Germinal center (tissue), 1 donor: ENCODE results near the gene AEBP2.
"Not testable (repeated sequence)": the region's sequence is repeated elsewhere in the genome, so short reads cannot be mapped to it uniquely, and the experiment has no call there.

Experiments
- DNase-seq: peaks from one replicate; pipeline ENCODE4 v3.0.0; 2012; ENCODE audit warnings: mixed read lengths, low spot score

Gene AEBP2

DNA sequence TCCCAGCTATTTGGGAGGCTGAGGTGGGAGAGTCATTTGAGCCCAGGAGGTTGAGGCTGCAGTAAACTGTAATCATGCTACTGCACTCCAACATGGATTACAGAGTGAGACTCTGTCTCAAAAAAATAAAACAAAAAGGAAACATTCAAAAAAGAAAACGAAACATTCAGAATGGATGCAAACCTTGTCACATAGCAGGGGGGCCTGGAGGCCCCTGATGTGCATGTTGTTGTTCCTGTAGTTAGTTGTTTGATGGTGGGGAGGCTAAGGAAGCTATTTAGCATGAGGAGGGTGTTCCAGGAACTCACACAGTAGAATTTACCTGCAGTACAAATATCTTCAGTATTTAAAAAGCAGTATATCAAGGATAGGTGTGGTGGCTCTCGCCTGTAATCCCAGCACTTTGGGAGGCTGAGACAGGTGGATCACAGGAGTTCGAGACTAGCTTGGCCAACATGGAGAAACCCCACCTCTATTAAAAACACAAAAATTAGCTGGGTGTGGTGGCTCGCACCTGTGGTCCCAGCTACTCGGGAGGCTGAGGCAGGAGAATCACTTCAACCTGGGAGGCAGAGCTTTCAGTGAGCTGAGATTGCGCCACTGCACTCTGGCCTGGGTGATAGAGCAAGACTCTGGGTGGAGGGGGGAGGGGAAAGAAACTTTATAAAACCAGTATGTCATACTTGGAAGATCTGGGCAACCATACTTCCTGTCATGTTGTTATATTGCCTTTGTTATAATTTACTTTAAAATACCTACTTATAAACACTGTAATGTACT lies 17.6 kb upstream of the AEBP2 start:
- DNase-seq, result no peak

DNA sequence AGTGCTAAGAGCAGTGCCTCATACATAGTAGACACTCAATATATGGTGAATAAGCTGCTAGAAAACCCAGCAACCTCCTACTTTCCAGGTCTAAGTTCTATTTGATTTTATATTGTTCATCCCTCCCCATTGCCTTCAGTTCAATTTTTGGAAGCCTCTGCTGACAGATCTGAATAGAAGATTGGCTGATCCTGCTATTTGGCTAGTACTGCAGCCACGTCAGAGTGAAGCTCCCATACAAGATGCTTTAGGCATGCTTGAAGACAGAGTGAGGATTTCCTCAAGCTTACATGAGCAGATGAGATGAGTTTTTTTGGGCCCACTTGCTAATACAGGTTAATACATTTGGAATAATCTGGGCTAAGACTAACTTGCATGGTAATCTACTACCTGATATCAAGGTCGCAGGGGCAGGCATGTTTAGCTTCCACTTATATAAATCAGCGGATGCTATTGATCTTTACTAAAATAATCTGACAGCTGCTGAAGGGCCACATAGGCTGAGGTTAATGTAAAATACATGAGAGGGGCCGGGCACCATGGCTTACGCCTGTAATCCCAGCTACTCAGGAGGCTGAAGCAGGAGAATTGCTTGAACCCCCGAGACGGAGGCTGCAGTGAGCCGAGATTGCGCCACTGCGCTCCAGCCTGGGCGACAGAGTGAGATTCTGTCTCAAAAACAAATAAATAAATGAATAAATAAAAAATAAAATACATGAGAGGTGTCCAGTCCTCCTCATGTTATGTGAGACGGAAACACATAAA lies 15.9 kb upstream of the AEBP2 start:
- DNase-seq, result no peak

DNA sequence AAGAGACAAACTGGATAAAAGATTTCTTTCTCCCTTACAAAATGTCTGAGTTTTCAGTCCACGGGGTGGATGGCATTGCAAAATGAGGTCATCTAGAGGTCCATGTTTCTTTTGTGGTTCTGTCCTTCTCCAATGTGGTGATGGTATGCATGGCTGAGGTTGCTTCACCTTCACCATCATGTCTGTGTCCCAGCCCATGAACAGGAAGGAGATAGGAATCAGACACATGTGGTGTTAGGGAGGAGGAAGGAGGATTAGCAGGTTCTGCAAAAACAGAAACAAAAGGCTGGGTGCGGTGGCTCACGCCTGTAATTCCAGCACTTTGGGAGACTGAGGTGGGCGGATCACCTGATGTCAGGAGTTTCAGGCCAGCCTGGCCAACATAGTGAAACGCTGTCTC lies 11.0 kb upstream of the AEBP2 start:
- no peak for DNase-seq

DNA sequence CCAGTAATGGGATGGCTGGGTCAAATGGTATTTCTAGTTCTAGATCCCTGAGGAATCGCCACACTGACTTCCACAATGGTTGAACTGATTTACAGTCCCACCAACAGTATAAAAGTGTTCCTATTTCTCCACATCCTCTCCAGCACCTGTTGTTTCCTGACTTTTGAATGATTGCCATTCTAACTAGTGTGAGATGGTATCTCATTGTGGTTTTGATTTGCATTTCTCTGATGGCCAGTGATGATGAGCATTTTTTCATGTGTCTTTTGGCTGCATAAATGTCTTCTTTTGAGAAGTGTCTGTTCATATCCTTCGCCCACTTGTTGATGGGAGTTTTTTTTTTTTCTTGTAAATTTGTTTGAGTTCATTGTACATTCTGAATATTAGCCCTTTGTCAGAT lies 9.8 kb upstream of the AEBP2 start:
- not testable (repeated sequence) for DNase-seq

DNA sequence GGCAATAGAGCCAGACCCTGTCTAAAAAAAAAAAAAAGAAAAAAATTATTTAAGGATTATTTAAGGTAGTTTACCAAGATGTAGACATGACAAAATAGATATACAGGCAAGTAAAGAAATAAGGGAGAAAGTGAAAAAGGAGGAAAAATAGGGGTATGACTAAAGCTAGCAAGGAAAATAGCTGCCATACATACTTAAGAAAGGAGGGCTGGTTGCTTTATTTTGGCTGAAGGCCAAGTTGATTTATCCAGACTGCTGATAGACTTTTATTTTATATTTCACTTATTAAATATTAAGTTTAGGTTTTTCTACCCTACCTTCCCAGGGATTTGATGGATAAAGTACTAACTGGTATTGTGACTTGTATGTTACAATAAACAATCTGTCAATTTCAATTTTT lies 8.3 kb upstream of the AEBP2 start:
- no peak for DNase-seq

DNA sequence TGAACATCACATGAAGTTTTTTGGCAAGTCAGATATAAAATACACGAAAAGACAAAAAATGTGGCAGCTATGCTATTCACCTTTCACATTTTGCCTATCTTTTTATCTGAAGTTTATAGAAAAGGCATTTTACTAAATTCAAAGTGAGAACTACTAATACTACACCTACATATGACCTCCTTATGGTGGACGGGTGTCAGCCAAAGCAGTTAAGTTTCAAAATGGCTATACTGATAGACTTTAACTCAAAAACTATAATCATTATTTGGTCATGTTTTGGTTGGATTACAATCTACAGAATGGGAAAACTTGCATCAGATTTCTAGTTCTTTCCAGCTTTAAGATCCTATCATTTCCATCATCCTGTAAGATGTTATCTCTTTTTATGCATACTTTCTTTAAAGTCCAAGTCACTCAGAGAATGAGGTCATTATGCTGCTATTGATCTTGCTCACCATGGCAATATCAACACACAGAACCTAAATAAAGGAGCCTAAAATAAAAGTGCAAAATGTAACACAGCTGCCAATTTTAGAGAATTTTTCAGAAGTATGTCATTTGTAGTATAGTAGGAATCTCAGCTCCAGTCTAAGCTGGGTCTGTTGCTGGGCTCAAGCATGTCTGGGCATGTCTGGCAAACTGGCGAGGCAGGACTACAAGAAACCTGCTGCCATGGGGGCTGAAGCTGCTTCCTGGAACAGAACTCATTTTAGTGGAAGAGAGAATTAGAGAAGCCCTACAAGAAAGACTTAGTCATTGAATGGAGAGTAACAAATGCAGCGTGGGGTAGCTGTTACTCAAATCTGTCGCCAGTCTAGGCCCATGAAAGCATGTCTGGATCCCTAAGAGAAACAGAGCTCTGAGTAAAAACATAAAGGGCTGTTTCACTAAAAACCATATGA lies 7.6 kb upstream of the AEBP2 start:
- DNase-seq, result no peak

DNA sequence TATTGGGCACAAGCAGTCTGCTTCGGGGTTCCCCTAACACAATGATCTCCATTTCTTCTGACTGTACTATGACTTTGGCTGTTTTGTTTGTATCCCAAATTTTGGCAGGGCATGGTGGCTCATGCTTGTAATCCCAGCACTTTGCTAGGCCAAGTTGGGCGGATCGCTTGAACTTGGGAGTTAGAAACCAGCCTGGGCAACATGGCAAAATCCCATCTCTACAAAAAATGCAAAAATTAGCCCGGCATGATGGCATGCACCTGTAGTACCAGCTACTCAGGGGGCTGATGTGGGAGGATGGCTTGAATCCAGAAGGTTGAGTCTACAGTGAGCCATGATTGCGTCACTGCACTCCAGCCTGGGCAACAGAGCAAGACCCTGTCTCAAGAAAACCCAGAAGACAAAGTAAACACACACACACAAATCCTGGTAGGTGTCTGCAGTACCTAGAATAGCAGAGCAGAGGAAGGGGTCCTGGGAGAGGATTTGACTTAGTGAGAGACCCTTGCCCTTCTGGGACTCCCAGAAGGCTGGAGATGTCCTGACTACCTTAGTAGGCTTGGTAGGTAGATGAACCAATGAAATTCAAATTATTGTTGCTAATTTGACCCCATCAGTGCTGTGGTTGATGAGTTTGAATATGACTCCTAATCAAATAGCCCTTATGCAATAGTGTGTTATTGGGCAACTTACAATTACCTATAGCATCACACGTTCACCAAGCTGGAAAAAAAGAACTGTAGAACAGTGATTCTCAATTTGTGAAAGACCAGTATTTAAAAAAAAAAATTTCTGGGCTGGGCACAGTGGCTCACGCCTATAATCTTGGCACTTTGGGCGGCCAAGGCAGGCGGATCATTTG lies 6.8 kb upstream of the AEBP2 start:
- DNase-seq, result no peak

DNA sequence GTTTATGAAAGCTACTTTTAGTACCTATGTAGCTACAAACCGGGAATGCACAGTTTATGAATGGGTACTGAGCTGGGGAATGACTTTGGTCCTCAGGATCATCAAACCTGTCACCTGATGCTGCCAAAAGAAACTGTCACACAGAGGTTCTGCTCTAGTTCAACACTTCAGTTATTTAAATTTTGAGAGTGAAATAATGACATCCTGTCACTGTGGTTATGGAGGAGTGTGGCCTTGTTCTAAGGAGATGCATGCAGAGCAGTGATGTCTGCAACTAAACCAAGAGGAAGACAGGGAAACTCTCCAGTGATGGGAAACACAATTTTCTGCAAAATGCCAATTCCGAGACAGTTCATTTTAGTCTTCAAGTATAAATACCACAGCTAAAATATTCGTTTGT lies 4.8 kb upstream of the AEBP2 start:
- no peak for DNase-seq

DNA sequence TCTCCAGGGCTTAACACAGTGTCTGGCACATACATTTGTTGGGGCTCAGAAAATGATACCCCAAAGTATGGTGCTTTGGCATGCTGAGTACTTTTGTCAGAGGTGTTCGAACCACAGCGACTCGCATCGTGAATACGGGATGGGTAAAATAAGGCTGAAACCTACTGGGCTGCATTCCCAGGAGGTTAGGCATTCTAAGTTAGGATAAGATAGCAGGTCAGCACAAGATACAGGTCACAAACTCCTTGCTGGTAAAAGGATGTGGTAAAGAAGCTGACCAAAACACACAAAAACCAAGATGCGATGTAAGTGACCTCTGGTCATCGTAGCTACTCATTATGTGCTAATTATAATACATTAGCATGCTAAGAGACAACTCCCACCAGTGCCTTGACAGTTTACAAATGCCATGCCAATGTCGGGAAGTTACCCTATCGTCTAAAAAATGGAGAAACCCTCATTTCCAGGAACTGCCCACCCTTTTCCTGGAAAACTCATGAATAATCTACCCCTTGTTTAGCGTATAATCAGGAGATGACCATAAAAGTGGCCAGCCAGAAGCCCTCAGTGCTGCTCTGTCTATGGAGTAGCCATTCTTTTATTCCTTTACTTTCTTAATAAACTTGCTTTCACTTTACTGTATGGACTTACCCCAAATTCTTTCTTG lies 3.3 kb upstream of the AEBP2 start:
- DNase-seq, result no peak

DNA sequence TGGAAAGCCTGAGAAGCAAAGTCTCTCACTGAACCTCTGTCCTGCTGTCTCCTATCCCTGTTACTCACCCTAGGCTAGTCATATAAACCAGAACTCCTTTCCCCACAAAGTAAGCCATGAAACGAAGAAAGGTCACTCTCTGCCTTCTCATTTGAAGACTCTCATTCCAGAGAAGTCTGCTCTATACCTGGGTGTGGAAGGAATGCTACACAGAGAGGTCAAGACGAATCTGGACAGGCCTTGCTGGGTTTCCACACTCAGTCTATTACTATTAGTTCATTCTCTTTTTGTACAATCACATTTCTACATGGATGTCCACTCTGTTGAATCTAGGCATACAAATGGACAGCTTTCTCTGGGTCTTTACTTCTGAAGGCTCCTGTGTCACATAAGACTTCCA lies 2.4 kb upstream of the AEBP2 start:
- DNase-seq, result no peak

DNA sequence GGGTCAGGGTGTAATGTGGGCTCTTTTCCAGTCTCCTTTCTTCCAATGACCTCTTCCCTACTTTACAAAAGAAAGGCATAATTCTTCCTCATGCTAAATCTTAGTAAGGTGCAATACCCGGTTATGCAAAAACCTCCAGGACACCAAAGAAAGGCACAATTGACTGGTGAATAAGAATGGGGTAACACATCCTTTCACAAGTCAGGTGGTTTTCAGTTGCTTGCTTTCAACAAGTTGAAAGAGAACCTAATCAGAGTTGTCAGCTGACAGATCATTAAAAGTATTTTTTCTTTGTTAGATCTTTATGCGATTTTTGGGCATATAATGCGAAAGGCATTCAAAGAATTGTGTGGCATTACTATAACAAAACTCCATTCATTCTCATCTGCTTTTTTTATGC lies 1.3 kb upstream of the AEBP2 start:
- no peak for DNase-seq

DNA sequence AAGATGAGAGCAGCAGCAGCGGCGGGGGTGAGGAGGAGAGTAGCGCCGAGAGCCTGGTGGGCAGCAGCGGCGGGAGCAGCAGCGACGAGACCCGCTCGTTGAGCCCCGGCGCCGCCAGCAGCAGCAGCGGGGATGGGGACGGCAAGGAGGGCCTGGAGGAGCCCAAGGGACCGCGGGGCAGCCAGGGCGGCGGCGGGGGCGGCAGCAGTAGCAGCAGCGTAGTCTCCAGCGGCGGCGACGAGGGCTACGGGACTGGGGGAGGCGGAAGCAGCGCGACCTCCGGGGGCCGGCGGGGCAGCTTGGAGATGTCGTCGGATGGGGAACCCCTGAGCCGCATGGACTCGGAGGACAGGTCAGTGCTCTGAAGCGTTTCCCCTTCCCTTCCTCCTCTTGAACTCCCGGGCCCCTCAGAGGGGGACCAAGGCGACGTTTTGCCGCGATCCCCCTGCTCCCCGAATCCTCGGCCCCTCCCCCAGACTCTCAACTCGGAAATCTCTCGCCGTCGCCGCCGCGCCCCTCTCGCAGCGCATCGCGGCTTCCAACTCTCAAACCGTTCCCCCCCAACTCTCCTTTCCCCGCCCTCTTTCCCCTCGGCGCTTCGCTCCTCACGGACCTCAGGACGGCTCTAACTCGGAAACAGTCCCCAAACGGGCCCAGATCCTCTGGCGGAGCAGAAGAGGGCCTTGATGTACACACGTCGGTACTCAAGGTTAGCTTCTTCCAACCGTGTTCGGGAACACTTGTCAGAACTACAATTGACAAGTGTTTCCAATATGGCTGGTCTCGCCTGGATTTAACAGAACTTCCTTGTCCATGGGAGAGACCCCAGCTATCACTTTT lies 947 bp downstream of the AEBP2 start:
- peak; percentile 68 for DNase-seq

DNA sequence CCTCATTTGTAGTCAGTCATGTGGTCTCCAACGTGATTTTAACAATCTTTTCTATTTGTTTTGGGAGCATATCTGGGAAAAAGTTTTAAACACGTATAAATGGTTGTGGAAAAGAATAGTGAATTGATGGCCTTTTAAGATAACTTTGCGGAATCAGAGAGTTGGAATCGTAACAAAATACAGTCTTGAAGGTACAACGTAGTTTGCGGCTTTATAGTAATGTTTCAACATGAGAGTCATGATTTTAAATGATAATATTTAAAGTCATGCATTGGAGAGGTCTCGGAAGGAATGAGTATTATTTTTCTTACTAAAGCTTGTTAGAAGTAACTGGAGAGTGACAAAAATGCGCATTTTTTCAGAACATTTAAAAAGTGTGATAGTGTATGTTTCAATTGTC lies 1.6 kb downstream of the AEBP2 start:
- DNase-seq, result no peak

DNA sequence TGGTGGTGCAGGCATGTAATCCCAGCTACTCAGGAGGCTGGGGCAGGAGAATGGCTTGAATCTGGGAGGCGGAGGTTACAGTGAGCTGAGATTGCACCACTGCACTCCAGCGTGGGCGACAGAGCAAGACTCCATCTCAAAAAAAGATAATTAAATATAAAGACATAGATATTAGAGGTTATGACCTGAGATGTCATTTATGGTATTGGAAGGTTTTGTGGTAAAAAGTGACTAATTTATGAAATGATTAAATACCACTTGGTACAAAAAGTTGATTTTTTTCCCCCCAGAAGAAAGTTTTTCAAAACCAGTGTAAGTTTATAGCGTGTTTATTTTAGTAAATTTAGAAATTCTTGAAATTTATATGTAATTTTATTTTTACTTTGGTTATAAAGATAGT lies 4.3 kb downstream of the AEBP2 start:
- no peak for DNase-seq

DNA sequence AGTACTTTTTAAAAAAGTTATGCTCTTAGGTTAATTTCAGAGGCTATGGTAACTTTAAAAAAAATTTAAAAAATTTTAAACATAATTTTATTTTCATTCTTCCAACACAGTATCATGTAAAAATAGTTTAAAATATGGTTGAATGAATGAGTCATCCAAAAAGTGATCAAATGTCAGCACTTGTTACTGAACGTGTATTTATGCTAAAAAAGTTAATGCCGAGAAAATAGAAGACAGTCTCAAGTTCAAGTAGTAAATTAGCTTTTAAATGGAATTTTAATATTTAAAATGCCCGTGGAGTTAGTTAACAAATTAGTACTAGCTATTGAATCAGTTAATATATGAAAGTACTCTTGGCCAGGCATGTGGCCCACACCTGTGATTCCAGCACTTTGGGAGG lies 4.8 kb downstream of the AEBP2 start:
- no peak for DNase-seq

DNA sequence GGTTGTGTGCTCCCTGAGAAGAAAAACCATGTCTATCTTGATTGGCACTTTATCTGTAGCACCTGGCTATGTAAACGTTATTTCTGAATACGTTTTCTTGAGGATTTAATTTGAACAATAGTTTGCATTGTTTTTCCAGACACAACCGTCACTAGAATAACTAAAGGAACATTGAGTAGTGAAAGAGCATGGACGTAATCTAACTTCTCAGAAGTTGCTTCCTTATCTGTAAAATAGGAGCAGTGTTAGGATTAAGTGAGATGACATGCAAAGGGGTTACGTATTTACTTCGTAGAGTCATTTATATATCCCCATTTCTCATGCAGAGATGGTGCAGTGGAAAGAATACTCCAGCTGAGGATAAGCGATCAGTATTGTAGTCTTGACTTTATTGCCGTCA lies 8.1 kb downstream of the AEBP2 start:
- no peak for DNase-seq

DNA sequence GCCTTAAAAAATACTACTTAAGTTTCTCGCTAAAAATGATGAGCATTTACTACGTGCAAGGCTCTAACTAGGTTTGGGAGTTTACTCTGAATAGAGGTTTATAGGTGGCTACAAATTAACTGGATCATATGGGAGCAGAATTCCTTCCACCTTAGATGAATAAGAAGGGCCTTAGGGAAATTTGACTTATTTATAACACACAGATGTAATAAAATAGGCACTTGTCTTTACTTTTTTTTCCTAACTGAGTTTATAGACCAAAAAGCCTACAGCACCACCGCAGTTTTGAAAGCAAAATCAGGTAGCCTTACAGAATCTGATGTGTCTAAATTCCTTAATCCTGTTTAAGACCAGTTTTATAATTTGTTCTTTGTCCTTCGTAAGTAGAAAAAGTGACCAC lies 10.5 kb downstream of the AEBP2 start:
- no peak for DNase-seq

DNA sequence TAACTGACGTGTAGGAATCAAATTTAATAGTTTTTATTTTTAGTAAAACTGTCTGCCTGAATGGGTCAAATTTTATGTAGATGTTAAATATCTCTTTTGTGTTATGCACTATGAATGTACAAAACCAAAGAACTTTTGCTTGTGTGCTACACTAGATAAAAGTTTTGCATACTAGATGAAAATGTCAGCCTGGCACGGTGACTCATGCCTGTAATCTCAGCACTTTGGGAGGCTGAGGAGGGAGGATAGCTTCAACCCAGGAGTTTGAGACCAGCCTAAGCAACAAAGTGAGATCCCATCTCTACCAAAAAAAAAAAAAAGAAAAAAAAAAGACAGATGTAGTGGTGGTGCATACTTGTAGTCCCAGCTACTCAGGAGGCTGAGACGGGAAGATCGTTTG lies 11.1 kb downstream of the AEBP2 start:
- DNase-seq, result no peak

DNA sequence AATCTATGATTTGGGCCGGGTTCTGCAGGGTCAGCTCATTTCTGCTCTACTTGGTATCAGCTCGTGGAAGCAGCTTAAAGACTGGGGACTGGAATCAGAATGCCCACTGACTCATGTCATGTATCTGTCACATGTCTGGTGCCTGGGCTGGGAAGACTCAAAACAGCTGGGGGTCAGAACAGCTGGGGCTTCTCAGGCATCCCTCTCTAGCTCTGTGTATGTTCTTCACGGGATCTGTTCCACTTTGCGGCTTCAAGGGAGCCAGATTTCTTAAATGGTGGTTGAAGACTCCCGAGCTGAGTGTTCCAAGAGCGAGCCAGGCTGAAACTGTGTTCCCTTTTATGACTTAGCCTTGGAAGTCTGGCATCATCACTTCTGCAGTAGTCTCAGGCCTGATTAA lies 11.9 kb downstream of the AEBP2 start:
- DNase-seq, result no peak

DNA sequence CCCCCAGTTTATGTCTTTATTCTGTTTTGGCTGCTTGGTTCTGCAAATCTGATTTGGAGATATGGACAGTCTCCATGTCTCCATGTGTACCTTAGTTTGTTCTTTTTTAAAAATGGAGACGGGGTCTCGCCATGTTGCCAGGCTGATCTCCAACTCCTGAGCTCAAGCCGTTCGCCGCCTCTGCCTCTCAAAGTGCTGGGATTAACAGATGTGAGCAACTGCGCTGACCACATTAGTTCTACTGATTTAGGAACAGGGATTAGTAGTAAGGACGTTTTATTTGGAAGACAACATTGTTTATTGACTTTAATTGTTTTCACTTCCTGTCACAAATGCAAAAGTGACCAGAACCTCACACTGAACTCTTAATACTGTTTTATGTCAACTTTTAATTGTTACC lies 14.7 kb downstream of the AEBP2 start:
- no peak for DNase-seq
